ENCODE measurements around the gene CAMTA1.
A peak's percentile ranks its signal among the peaks of the same experiment; 100 is the strongest.

Gene CAMTA1

DNA sequence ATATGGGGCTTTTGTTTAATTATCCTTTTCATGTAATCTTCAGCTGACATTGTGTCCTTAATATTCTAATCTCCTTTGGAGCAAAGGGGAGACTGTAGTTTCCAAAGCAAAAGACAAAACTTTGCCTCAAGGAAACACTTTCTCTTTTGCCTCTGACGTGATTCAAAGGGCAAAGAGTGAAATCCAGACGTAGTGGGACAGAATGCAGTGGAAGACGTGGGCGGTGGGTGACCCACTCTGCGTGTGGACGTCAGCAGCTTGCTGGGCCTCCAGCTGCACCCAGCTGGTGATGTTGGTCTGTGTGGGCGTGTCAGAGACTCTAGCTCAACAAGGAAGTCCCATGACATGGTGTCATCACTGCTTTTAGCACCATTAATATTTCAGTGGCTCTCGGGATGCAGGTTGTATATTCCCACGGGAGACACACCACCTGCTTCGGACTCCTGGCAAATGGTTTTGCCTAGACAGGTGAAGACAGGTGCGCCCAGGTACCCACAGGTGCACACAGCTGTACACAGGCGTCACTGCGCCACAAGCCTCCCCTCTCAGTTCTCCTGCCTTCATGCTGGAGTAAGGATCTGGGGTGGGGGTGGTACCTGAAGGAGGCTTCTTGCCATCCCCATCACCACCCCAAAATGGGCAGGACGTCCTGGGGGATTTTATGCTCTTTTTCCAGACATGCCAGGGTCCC lies 693.7 kb downstream of the CAMTA1 start:
- Histone ChIP-seq H3K27me3 (no peaks in the 10 kb centered on the region), H3K4me1 (peaks cover 8 to 32% (median 14%) of the 10 kb centered on the region in 10 experiments; a peak in 19 of 20 replicates), H3K9ac (no peak overlapping the region; a peak in 2 of 22 replicates), H3K4me3 (no peak overlapping the region), H3K36me3 (no peaks in the 10 kb centered on the region), H3K9me3 (replicated peaks in 1 of 11) (no peaks in the 10 kb centered on the region), H4K20me1 (peaks cover 0 to 7% (median 0%) of the 10 kb centered on the region in 11 experiments; a peak in 2 of 22 replicates), H3K27ac (peak overlapping the region in 3 of 11 experiments; percentile 51 to 71 (median 56); a peak in 5 of 22 replicates), H3K4me2 (peak overlapping the region in 9 of 11 experiments; percentile 1 to 90 (median 30); a peak in 13 of 22 replicates)
- TF ChIP-seq Cebpa-rat (IDR thresholded peaks at IDR 0.05) = no peak

DNA sequence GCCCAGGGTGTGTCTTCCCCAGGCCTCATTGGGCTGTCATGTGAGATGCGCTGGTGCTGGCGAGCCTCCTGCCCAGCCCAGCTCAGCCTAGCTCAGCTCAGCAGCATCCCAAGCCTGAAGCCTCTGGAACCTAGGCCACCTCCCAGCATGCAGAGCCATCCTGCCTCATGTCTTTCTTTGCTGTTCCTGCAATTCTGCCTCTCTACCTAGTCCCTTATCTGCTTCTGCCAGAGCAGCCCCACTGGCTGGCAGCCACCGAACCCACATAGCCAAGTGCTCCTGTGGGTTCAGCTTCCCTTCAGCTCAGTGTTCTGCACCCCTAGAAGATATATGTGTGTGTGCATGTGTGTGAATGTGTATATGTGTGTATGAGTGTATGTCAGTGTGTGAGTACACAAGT lies 694.3 kb downstream of the CAMTA1 start:
- TF ChIP-seq Cebpa-rat (IDR thresholded peaks at IDR 0.05) = no peak
- no peaks in the 10 kb centered on the region for H3K27me3 ChIP-seq
- no peaks in the 10 kb centered on the region for H3K36me3 ChIP-seq
- H3K9me3 ChIP-seq (replicated peaks in 1 of 11) = no peaks in the 10 kb centered on the region
- peak overlapping the region in 5 of 11 experiments; percentile 23 to 90 (median 71); a peak in 7 of 22 replicates for H3K4me2 ChIP-seq
- H3K9ac ChIP-seq = no peak overlapping the region
- H4K20me1 ChIP-seq = peaks cover 0 to 7% (median 0%) of the 10 kb centered on the region in 11 experiments; a peak in 2 of 22 replicates
- H3K4me1 ChIP-seq = peaks cover 10 to 32% (median 15%) of the 10 kb centered on the region in 10 experiments; a peak in 19 of 20 replicates
- H3K4me3 ChIP-seq = no peak overlapping the region
- peak overlapping the region in 3 of 11 experiments; percentile 51 to 71 (median 56); a peak in 5 of 22 replicates for H3K27ac ChIP-seq

DNA sequence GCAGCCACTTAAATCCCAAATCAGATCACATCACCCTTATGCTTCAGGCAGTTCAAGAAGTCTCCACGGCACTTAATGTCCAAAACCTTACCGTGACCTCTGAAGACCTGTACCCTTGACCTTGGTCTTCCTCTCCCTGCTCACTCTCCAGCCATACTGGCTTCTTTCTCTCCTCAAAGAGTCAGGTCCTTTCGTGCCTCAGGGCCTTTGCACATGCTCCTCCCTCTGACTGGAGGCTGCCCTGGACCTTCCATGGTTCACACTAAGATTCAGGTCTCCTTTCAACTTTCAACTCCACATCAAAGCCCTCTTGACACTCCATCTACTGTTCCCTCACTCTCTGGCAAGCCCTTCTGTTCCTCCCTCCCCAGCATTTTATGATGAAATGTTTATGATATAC lies 695.9 kb downstream of the CAMTA1 start:
- no peaks in the 10 kb centered on the region for H3K27me3 ChIP-seq
- H3K27ac ChIP-seq = no peak overlapping the region
- H3K4me2 ChIP-seq = peak overlapping the region in 2 of 11 experiments; percentile 39 to 57; a peak in 2 of 22 replicates
- no peak for TF ChIP-seq Cebpa-rat (IDR thresholded peaks at IDR 0.05)
- no peaks in the 10 kb centered on the region for H3K36me3 ChIP-seq
- no peaks in the 10 kb centered on the region for H3K9me3 ChIP-seq (replicated peaks in 1 of 11)
- H4K20me1 ChIP-seq = peaks cover 0 to 7% (median 0%) of the 10 kb centered on the region in 11 experiments; a peak in 2 of 22 replicates
- H3K9ac ChIP-seq = no peak overlapping the region
- peaks cover 10 to 33% (median 23%) of the 10 kb centered on the region in 10 experiments; a peak in 19 of 20 replicates for H3K4me1 ChIP-seq
- no peak overlapping the region for H3K4me3 ChIP-seq

DNA sequence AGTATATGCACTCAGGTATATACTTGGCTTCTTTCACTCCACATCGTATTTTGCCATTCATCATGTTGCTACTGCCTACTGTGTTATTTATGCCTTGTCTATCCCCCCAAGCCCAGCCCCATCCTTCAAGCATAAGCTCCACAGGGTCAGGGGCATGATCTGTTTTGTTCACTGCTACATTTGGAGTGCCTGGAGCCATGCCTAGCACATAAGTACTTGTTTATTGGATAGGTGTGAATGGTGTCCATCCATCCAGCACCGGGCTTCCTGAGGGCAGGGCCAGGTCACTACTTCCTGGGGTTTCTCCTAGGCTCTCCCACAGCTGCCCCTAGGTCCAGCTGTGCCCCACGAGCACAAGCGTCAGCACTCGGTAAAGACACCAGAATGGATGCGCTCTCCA lies 696.8 kb downstream of the CAMTA1 start:
- H3K27me3 ChIP-seq = no peaks in the 10 kb centered on the region
- H3K27ac ChIP-seq = no peak overlapping the region
- no peak overlapping the region for H3K4me3 ChIP-seq
- H4K20me1 ChIP-seq = peaks cover 0 to 7% (median 0%) of the 10 kb centered on the region in 11 experiments; a peak in 2 of 22 replicates
- H3K36me3 ChIP-seq = no peaks in the 10 kb centered on the region
- H3K9me3 ChIP-seq (replicated peaks in 1 of 11) = no peaks in the 10 kb centered on the region
- peaks cover 10 to 33% (median 23%) of the 10 kb centered on the region in 10 experiments; a peak in 19 of 20 replicates for H3K4me1 ChIP-seq
- no peak overlapping the region for H3K9ac ChIP-seq
- no peak overlapping the region for H3K4me2 ChIP-seq
- TF ChIP-seq Cebpa-rat (IDR thresholded peaks at IDR 0.05) = no peak

DNA sequence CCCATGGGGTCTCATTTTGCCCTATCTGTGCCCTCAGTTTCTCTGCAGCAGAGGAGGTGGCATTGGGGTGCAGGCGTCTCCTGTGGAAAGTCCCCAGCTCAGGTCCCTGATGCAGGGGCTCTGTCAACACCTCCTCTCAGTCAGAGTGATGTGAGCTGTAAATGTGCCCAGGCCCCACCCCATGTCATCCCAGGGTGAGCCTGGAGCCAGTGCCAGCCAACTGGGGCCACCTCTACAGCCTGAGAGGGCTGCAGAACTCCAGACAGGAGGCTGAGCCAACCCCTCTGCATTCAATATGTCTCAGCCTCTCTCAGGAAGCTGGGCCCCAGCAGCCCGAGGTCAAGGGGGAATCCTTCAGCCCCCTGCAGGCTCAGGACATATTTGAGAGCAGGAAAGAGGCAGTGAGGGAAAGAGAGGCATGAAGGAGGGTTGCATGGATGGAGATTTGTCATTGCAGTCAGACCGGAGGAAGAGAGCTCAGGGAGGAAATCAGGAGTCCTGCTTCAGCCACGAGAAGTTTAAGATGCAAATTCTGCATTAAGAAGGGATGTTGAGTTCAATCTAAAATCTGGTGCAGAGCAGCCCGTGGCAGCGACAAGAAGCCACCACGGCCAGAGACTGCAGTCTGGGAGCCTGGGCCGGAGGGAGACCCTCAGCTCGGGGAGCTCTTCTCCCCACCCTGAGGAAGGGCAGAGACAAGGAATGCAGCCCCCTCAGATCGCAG lies 697.7 kb downstream of the CAMTA1 start:
- no peak overlapping the region for H3K9ac ChIP-seq

DNA sequence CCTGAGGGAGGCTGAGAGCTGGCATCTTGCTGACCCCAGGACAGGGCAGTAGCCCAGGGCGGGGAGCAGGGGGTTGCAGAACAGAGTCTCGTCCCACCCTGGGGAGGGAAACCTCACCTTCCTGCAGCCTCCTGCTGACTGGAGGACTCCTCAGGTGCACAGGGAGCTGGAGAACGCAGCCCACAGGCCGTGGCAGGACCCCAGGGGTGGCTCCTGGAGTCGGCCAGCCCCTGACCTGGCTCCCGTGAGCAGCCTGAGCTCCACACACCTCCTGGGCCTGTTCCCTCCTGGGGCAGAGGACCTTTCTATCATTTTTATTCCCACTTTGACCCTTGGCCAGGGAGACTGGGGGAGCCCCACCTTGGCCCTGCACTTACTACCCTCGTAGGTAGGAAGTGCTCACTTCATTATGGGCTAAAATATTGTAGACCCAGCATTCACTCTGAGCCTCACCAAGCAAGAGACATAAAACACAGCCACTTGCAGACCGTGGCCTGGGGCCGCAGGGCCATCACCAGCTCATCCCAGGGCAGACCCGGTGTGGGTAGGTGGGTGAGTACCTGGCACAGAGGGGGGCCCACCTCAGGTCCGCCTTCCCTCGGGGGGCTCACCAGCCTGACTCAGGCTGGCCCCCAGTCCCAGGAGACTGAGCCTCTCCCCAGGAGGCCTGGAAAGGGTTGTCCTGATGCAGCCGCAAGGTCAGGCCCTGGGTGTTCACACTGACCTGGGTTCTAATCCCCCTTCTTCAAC lies 698.6 kb downstream of the CAMTA1 start:
- H3K9ac ChIP-seq = no peak overlapping the region
- H3K4me2 ChIP-seq = no peak overlapping the region
- no peaks in the 10 kb centered on the region for H3K27me3 ChIP-seq
- H3K4me3 ChIP-seq = no peak overlapping the region
- peaks cover 0 to 7% (median 0%) of the 10 kb centered on the region in 11 experiments; a peak in 2 of 22 replicates for H4K20me1 ChIP-seq
- H3K4me1 ChIP-seq = peaks cover 7 to 31% (median 17%) of the 10 kb centered on the region in 10 experiments; a peak in 19 of 20 replicates
- H3K9me3 ChIP-seq (replicated peaks in 1 of 11) = no peaks in the 10 kb centered on the region
- H3K36me3 ChIP-seq = no peaks in the 10 kb centered on the region
- no peak overlapping the region for H3K27ac ChIP-seq
- TF ChIP-seq Cebpa-rat (IDR thresholded peaks at IDR 0.05) = no peak

More for the DNA sequence above, 697.7 kb downstream of the CAMTA1 start:
- Histone ChIP-seq H3K4me1 (peaks cover 10 to 33% (median 23%) of the 10 kb centered on the region in 10 experiments; a peak in 19 of 20 replicates), H3K27ac (no peak overlapping the region), H3K9me3 (replicated peaks in 1 of 11) (no peaks in the 10 kb centered on the region), H3K4me3 (no peak overlapping the region), H4K20me1 (peaks cover 0 to 7% (median 0%) of the 10 kb centered on the region in 11 experiments; a peak in 2 of 22 replicates), H3K27me3 (no peaks in the 10 kb centered on the region), H3K36me3 (no peaks in the 10 kb centered on the region), H3K4me2 (peak overlapping the region in 1 of 11 experiments; percentile 31; a peak in 2 of 22 replicates)
- TF ChIP-seq Cebpa-rat (IDR thresholded peaks at IDR 0.05) = no peak

DNA sequence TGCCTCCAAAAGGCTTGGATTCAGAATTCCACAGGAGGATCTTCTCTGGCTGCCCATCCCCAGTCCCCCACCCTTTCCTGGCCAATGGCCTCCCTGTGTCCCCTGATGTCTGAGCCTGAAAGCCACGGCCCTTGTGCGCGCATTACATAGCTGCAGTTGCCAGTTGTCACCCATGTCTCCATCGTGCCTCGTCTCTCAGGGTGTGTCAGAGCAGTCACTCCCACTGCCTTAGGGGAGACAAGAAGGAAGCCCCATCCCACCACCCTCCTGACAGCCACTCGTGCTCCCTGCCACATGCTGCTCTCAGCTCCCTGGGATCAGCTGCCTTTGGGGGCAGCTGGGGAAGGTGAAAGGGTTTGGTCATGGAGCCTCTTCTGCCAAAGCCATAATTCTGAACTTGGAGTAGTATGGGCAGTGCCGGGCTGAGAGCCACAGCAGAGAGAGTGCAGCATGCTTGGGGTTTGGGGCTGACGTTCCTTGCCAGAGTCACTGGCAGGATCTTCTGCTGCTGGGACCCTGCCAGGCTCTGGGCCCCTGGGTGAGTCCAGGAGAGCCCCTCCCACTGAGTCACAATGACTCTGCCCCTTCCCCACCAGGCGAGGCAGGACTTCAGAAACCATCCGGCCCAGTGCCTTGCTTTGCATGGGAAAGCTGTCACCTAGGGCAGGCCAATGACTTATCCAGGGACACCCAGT lies 700.0 kb downstream of the CAMTA1 start:
- no peak overlapping the region for H3K9ac ChIP-seq
- H3K4me2 ChIP-seq = peak overlapping the region in 3 of 11 experiments; percentile 23 to 48 (median 37); a peak in 4 of 22 replicates

DNA sequence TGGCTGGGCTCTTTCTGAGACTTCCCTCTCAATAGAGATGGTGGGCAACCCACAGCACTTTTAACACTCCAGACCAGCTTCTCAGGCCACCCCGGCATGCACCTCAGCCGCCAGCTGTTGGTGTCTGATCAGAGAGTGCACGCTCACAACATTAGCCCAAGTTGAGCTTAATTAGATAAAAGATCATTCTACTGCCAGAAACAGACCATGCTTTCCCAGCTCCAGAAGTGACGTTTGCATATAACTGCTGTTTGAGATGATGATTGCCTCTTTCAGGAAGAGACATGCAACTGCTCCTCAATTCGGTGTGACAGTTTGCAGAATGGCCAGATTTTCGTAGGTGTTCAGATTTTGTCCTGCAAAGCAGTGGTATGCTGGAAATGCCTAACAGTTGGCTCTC lies 700.6 kb downstream of the CAMTA1 start:
- Histone ChIP-seq H3K36me3 (no peaks in the 10 kb centered on the region), H3K27ac (no peak overlapping the region), H3K27me3 (no peaks in the 10 kb centered on the region), H3K4me2 (no peak overlapping the region), H3K4me3 (no peak overlapping the region), H3K9ac (no peak overlapping the region), H3K9me3 (replicated peaks in 1 of 11) (no peaks in the 10 kb centered on the region), H4K20me1 (peaks cover 0 to 7% (median 0%) of the 10 kb centered on the region in 11 experiments; a peak in 2 of 22 replicates), H3K4me1 (peaks cover 0 to 37% (median 4%) of the 10 kb centered on the region in 10 experiments; a peak in 9 of 20 replicates)
- TF ChIP-seq Cebpa-rat (IDR thresholded peaks at IDR 0.05) = no peak

More for the DNA sequence above, 700.0 kb downstream of the CAMTA1 start:
- no peak for TF ChIP-seq Cebpa-rat (IDR thresholded peaks at IDR 0.05)
- no peak overlapping the region for H3K4me3 ChIP-seq
- H3K9me3 ChIP-seq (replicated peaks in 1 of 11) = no peaks in the 10 kb centered on the region
- peaks cover 0 to 7% (median 0%) of the 10 kb centered on the region in 11 experiments; a peak in 2 of 22 replicates for H4K20me1 ChIP-seq
- peaks cover 0 to 37% (median 8%) of the 10 kb centered on the region in 10 experiments; a peak in 9 of 20 replicates for H3K4me1 ChIP-seq
- H3K27ac ChIP-seq = no peak overlapping the region
- no peaks in the 10 kb centered on the region for H3K27me3 ChIP-seq
- no peaks in the 10 kb centered on the region for H3K36me3 ChIP-seq

Data from BLaER1 treated with 17β-estradiol and CSF1 and Interleukin-3, amounts not matched to agents 10 nM and 100 nM (cell line).